ENCODE results near the gene ABCA3. TPM values are rescaled to one million over a fixed set of nuclear protein-coding genes. Genes with fewer than 3 reads are reported as not detected.
A peak's percentile ranks its signal among the peaks of the same experiment; 100 is the strongest.
"Not testable (repeated sequence)": the region's sequence is repeated elsewhere in the genome, so short reads cannot be mapped to it uniquely, and the experiment has no call there.

Gene ABCA3
- total RNA-seq, result 10 to 100 TPM in 1 of 2 donors, 1 to 10 TPM in 1; 8.3 to 10.5 TPM
- total RNA-seq, result 15.4 to 19.7 reads per million in 2 donors

GRCh38 chr16:2340564-2341455, at the start of gene ABCA3:
Gene ABCA3 (minus strand): TSS chr16:2340728. CDS start chr16:2326466, 14,262 bp downstream.
- DNase-seq, result peak; percentile 90 to 98 (median 91)
- Mint-ChIP-seq H3K4me3 (peak within 1 kb of the TSS; percentile 90), H3K4me1 (peaks cover 13% of the 10 kb centered on the region), H3K27me3 (no peaks in the 10 kb centered on the region), H3K27ac (peak within 1 kb of the TSS; percentile 39), H3K36me3 (ENCODE audit: low read depth) (peaks cover 2% of the 10 kb centered on the region)
- no peaks in the 10 kb centered on the region for H3K9me3 ChIP-seq (ENCODE audit: control insufficient read depth, low read length, poor library complexity, severe bottlenecking)
- peak; percentile 94 for ATAC-seq

GRCh38 chr16:2388875-2389433, 48.4 kb upstream of the ABCA3 start:
- ATAC-seq, result no peak
- peaks cover 20% of the 10 kb centered on the region for H3K27me3 Mint-ChIP-seq

DNA sequence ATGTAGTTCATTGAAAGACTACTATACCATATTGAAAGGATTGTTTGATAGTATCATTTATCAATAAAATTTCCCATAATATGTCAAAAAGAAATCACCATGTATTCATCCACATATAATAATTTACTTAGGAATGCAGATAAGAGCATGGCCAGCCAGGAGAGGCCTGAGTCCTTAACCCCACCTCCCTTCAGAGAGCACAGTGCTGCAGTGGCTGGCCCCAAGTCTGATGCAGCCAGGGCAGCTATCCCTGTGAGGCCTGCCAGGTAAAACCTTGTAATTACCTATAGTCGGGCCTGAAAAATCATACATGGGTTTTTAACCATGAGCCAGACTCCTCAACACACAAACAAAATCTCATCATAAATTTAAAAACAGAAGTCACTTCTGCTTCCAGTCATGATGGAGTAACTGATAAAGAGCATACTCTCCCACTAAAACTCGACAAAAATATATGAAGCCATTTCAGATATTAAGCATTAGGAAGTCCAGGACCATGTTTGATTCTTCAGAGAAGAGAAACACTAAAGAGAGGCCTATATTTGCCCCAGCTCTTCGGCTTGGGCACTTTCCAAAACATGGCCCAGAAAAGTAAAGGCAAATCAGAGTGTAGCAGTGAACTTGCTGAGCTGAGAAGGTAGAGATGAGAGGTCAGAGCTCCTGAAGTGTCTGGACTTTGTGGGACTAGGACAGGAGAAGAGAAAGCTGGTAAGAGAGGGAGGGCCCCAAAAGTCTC, 47.8 kb upstream of the ABCA3 start:
- no peak overlapping the region for H3K27ac Mint-ChIP-seq
- no peaks in the 10 kb centered on the region for H3K9me3 ChIP-seq (ENCODE audit: control insufficient read depth, low read length, poor library complexity, severe bottlenecking)
- peaks cover 5% of the 10 kb centered on the region for H3K36me3 Mint-ChIP-seq (ENCODE audit: low read depth)
- no peaks in the 10 kb centered on the region for H3K4me1 Mint-ChIP-seq
- peaks cover 20% of the 10 kb centered on the region for H3K27me3 Mint-ChIP-seq
- ATAC-seq (no peak), DNase-seq (no peak)
- H3K4me3 Mint-ChIP-seq, result no peak overlapping the region

More at GRCh38 chr16:2388875-2389433, 48.4 kb upstream of the ABCA3 start:
- no peak for DNase-seq
- H3K27ac Mint-ChIP-seq, result no peak overlapping the region
- H3K4me3 Mint-ChIP-seq, result no peak overlapping the region
- peaks cover 5% of the 10 kb centered on the region for H3K36me3 Mint-ChIP-seq (ENCODE audit: low read depth)
- H3K9me3 ChIP-seq (ENCODE audit: control insufficient read depth, low read length, poor library complexity, severe bottlenecking), result no peaks in the 10 kb centered on the region
- H3K4me1 Mint-ChIP-seq, result no peaks in the 10 kb centered on the region

GRCh38 chr16:2386990-2387389, 46.5 kb upstream of the ABCA3 start:
- ATAC-seq (no peak), DNase-seq (no peak)
- Mint-ChIP-seq H3K27ac (no peak overlapping the region), H3K36me3 (ENCODE audit: low read depth) (peaks cover 5% of the 10 kb centered on the region), H3K27me3 (peaks cover 15% of the 10 kb centered on the region), H3K4me1 (no peaks in the 10 kb centered on the region), H3K4me3 (no peak overlapping the region)
- H3K9me3 ChIP-seq (ENCODE audit: control insufficient read depth, low read length, poor library complexity, severe bottlenecking), result no peaks in the 10 kb centered on the region

DNA sequence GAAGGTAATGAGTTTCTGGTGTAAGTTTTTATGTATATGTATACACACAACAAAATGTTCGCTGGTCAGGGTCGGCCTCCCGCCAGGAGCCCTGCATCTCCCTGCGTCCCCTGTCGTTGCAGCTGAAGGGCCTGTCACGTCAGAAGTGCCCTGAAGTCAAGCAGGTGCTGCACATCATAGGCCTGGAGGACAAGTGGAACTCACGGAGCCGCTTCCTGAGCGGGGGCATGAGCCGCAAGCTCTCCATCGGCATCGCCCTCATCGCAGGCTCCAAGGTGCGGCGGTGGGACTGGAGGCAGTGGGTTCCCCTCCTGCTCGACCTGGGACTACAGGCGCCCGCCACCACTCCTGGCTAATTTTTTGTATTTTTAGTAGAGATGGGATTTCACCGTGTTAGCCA, 45.5 kb upstream of the ABCA3 start:
- H3K27ac Mint-ChIP-seq; H3K4me3 Mint-ChIP-seq; H3K9me3 ChIP-seq (ENCODE audit: control insufficient read depth, low read length, poor library complexity, severe bottlenecking); H3K4me1 Mint-ChIP-seq; H3K36me3 Mint-ChIP-seq (ENCODE audit: low read depth); H3K27me3 Mint-ChIP-seq; ATAC-seq; DNase-seq: not testable (repeated sequence)

GRCh38 chr16:2385190-2385836, 44.8 kb upstream of the ABCA3 start:
- H3K27me3 Mint-ChIP-seq, result peaks cover 5% of the 10 kb centered on the region
- no peaks in the 10 kb centered on the region for H3K4me1 Mint-ChIP-seq
- peaks cover 5% of the 10 kb centered on the region for H3K36me3 Mint-ChIP-seq (ENCODE audit: low read depth)
- no peak overlapping the region for H3K4me3 Mint-ChIP-seq
- DNase-seq (no peak), ATAC-seq (no peak)
- H3K9me3 ChIP-seq (ENCODE audit: control insufficient read depth, low read length, poor library complexity, severe bottlenecking), result no peaks in the 10 kb centered on the region
- no peak overlapping the region for H3K27ac Mint-ChIP-seq

DNA sequence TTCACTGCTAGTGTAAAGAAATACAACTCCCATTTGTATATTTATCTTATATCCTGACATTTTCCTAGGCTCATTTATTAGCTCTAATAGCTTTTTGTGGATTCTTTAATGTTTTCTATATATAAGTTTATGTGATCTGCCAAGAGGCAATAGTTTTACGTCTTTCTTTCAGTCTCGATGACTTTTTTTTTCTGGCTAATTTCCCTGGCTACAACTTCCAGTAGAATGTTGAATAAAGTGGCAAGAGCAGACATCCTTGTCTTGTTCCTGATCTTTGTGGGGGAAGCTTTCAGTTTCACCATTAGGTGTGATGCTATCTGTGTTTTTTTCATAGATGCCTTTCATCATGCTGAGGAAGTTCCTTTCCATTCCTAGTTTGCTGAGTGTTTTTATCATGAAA, 43.9 kb upstream of the ABCA3 start:
- Mint-ChIP-seq H3K36me3 (ENCODE audit: low read depth) (peaks cover 5% of the 10 kb centered on the region), H3K4me1 (no peaks in the 10 kb centered on the region), H3K27me3 (peaks cover 5% of the 10 kb centered on the region), H3K27ac (no peak overlapping the region), H3K4me3 (no peak overlapping the region)
- H3K9me3 ChIP-seq (ENCODE audit: control insufficient read depth, low read length, poor library complexity, severe bottlenecking), result no peaks in the 10 kb centered on the region
- DNase-seq (no peak), ATAC-seq (no peak)

DNA sequence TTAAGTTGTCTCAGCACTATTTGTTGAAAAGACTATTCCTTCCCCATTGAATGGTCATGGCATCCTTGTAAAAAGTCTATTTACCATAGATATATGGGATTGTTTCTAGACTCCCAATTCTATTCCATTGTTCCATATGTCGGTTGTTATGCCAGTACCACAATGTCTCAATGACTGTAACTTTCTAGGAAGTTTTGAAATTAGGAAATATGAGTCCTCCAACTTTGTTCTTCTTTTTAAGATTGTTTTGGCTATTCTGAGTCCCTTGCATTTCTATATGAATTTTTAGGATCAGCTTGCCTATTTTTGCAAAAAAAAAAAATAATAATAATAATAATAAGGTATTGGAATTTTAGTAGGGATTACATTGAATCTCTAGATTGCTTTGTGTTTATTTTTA, 43.0 kb upstream of the ABCA3 start:
- no peak for ATAC-seq

GRCh38 chr16:2374644-2375043, 34.1 kb upstream of the ABCA3 start:
- no peak for DNase-seq
- H3K27ac Mint-ChIP-seq, result no peak overlapping the region
- H3K9me3 ChIP-seq (ENCODE audit: control insufficient read depth, low read length, poor library complexity, severe bottlenecking), result no peaks in the 10 kb centered on the region
- H3K36me3 Mint-ChIP-seq (ENCODE audit: low read depth), result no peaks in the 10 kb centered on the region
- no peaks in the 10 kb centered on the region for H3K4me1 Mint-ChIP-seq
- no peak overlapping the region for H3K4me3 Mint-ChIP-seq
- ATAC-seq, result no peak
- peaks cover 24% of the 10 kb centered on the region for H3K27me3 Mint-ChIP-seq

More for the DNA sequence above, 43.0 kb upstream of the ABCA3 start:
- H3K4me3 Mint-ChIP-seq, result no peak overlapping the region
- no peak for DNase-seq
- no peaks in the 10 kb centered on the region for H3K4me1 Mint-ChIP-seq
- peaks cover 4% of the 10 kb centered on the region for H3K36me3 Mint-ChIP-seq (ENCODE audit: low read depth)
- no peak overlapping the region for H3K27ac Mint-ChIP-seq
- no peaks in the 10 kb centered on the region for H3K9me3 ChIP-seq (ENCODE audit: control insufficient read depth, low read length, poor library complexity, severe bottlenecking)
- peaks cover 5% of the 10 kb centered on the region for H3K27me3 Mint-ChIP-seq

GRCh38 chr16:2373176-2373575, 32.6 kb upstream of the ABCA3 start:
- peaks cover 4% of the 10 kb centered on the region for H3K36me3 Mint-ChIP-seq (ENCODE audit: low read depth)
- no peak overlapping the region for H3K4me3 Mint-ChIP-seq
- peaks cover 34% of the 10 kb centered on the region for H3K27me3 Mint-ChIP-seq
- DNase-seq (no peak), ATAC-seq (no peak)
- no peak overlapping the region for H3K27ac Mint-ChIP-seq
- no peaks in the 10 kb centered on the region for H3K9me3 ChIP-seq (ENCODE audit: control insufficient read depth, low read length, poor library complexity, severe bottlenecking)
- H3K4me1 Mint-ChIP-seq, result no peaks in the 10 kb centered on the region

DNA sequence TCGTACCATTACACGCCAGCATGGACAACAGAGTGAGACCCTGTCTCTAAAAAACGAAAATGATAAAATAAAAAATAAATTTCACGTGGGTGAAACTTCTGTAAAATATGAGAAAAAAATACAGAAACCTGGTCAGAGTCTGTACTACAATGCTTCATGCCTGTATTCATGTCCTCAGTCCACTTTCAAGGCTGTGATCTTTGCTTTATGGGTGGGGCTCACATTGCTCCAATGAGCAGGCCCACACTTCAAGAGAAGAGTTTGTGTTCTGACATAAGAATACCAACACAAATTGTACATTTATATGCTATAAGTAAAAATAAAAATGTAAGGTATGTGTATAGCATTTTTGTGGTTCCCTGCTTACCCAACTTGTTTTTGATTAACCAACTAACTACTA, 32.2 kb upstream of the ABCA3 start:
- H3K9me3 ChIP-seq (ENCODE audit: control insufficient read depth, low read length, poor library complexity, severe bottlenecking), result no peaks in the 10 kb centered on the region
- Mint-ChIP-seq H3K4me1 (no peaks in the 10 kb centered on the region), H3K27me3 (peaks cover 39% of the 10 kb centered on the region), H3K4me3 (no peak overlapping the region), H3K27ac (no peak overlapping the region), H3K36me3 (ENCODE audit: low read depth) (peaks cover 6% of the 10 kb centered on the region)
- DNase-seq (no peak), ATAC-seq (no peak)

- Mint-ChIP-seq H3K4me3 (no peak overlapping the region), H3K27me3 (peaks cover 49% of the 10 kb centered on the region), H3K27ac (no peak overlapping the region)
Observed at GRCh38 chr16:2371421-2371820, 30.9 kb upstream of the ABCA3 start.

GRCh38 chr16:2370721-2371120, 30.2 kb upstream of the ABCA3 start:
- H3K27me3 Mint-ChIP-seq, result peaks cover 56% of the 10 kb centered on the region
- ATAC-seq, result no peak

More at GRCh38 chr16:2371421-2371820, 30.9 kb upstream of the ABCA3 start:
- Mint-ChIP-seq H3K4me1 (no peaks in the 10 kb centered on the region), H3K36me3 (ENCODE audit: low read depth) (peaks cover 6% of the 10 kb centered on the region)
- ATAC-seq (no peak), DNase-seq (no peak)
- H3K9me3 ChIP-seq (ENCODE audit: control insufficient read depth, low read length, poor library complexity, severe bottlenecking), result no peaks in the 10 kb centered on the region

More at GRCh38 chr16:2370721-2371120, 30.2 kb upstream of the ABCA3 start:
- no peaks in the 10 kb centered on the region for H3K9me3 ChIP-seq (ENCODE audit: control insufficient read depth, low read length, poor library complexity, severe bottlenecking)
- Mint-ChIP-seq H3K4me1 (no peaks in the 10 kb centered on the region), H3K4me3 (no peak overlapping the region), H3K36me3 (ENCODE audit: low read depth) (peaks cover 6% of the 10 kb centered on the region), H3K27ac (no peak overlapping the region)
- no peak for DNase-seq
